DOHH2 (cell line): ENCODE results near the gene IL20RB.

Experiments
- H3F3A ChIP-seq: fragments of 200-600 bp; sonication (generic), shearing (Covaris generic); 2 replicates; pipeline ENCODE4 v1.6.0; 2016; ENCODE audit warnings: antibody characterized with exemption, mild to moderate bottlenecking; ENCODE audit not compliant: control insufficient read depth, insufficient read depth
- H3K27ac ChIP-seq: fragments of 200-600 bp; sonication (generic); 2 replicates; pipeline ENCODE4 v1.5.1; 2014; ENCODE audit warnings: low read depth, mild to moderate bottlenecking, low read length, moderate library complexity
- H3K27me3 ChIP-seq: fragments of 200-600 bp; sonication (generic); 2 replicates; pipeline ENCODE4 v1.6.1; 2014; ENCODE audit warnings: mild to moderate bottlenecking, low read length, mixed read lengths; ENCODE audit not compliant: control insufficient read depth
- H3K36me3 ChIP-seq: fragments of 200-600 bp; sonication (generic); 2 replicates; pipeline ENCODE4 v1.6.1; 2014; ENCODE audit warnings: mild to moderate bottlenecking, low read length, moderate library complexity, mixed read lengths; ENCODE audit not compliant: control insufficient read depth
- H3K4me1 ChIP-seq: fragments of 200-600 bp; sonication (generic); 2 replicates; pipeline ENCODE4 v1.6.1; 2014; ENCODE audit warnings: mild to moderate bottlenecking, low read length, mixed read lengths; ENCODE audit not compliant: control insufficient read depth
- H3K4me2 ChIP-seq: fragments of 200-600 bp; sonication (generic); 2 replicates; pipeline ENCODE4 v1.6.0; 2014; ENCODE audit warnings: mild to moderate bottlenecking, low read length, moderate library complexity
- H3K4me3 ChIP-seq: fragments of 200-600 bp; sonication (generic); 2 replicates; pipeline ENCODE4 v1.5.1; 2014; ENCODE audit warnings: mild to moderate bottlenecking, low read length, mixed read lengths
- H3K79me2 ChIP-seq: fragments of 200-600 bp; sonication (generic); 2 replicates; pipeline ENCODE4 v1.6.1; 2014; ENCODE audit warnings: mild to moderate bottlenecking, low read length, mixed read lengths; ENCODE audit not compliant: control insufficient read depth
- H3K9me2 ChIP-seq: fragments of 200-600 bp; sonication (generic); replicated peaks from 2 replicates; pipeline ENCODE4 v1.6.1; 2014; ENCODE audit warnings: mild to moderate bottlenecking, low read length, mixed read lengths; ENCODE audit not compliant: control insufficient read depth
- H3K9me3 ChIP-seq: fragments of 200-600 bp; sonication (generic); 2 replicates; pipeline ENCODE4 v1.6.1; 2014; ENCODE audit warnings: antibody characterized with exemption, low read length, mixed read lengths; ENCODE audit not compliant: control insufficient read depth, insufficient read depth
- H4K20me1 ChIP-seq: fragments of 200-600 bp; sonication (generic); 2 replicates; pipeline ENCODE4 v1.6.0; 2014; ENCODE audit warnings: low read depth, mild to moderate bottlenecking, antibody characterized with exemption, low read length, moderate library complexity; ENCODE audit not compliant: control insufficient read depth, insufficient read depth
- CTCF ChIP-seq: fragments of 200-600 bp; sonication (generic); IDR thresholded peaks from one replicate; pipeline ENCODE4 v1.5.1; 2014; ENCODE audit warnings: antibody characterized with exemption, mild to moderate bottlenecking, low read depth, low read length; ENCODE audit not compliant: poor library complexity, severe bottlenecking
- EZH2phosphoT487 ChIP-seq: fragments of 200-600 bp; sonication (generic); IDR thresholded peaks from 2 replicates; pipeline ENCODE4 v1.6.1; 2017; ENCODE audit warnings: borderline replicate concordance, mild to moderate bottlenecking, antibody characterized with exemption, low read length, moderate library complexity, mixed read lengths

Gene IL20RB

GRCh38 chr3:136931606-136932005 is 26.2 kb upstream of the IL20RB start:
- Histone ChIP-seq H3K27me3 (no peaks in the 10 kb centered on the region), H4K20me1 (no peaks in the 10 kb centered on the region), H3K36me3 (peaks cover 26% of the 10 kb centered on the region), H3K79me2 (peaks cover 44% of the 10 kb centered on the region), H3K4me3 (no peak overlapping the region), H3F3A (peaks cover 10% of the 10 kb centered on the region), H3K9me2 (no peaks in the 10 kb centered on the region), H3K9me3 (peaks cover 2% of the 10 kb centered on the region; the same call in 1 of the 2 replicates), H3K4me1 (peaks cover 44% of the 10 kb centered on the region), H3K27ac (no peak overlapping the region), H3K4me2 (peak overlapping the region; percentile 25)
- no peak for TF ChIP-seq CTCF
- TF ChIP-seq EZH2phosphoT487 = no peak

- Histone ChIP-seq H4K20me1 (no peaks in the 10 kb centered on the region), H3K36me3 (peaks cover 33% of the 10 kb centered on the region), H3K9me3 (peaks cover 10% of the 10 kb centered on the region), H3K79me2 (peaks cover 45% of the 10 kb centered on the region), H3F3A (peaks cover 10% of the 10 kb centered on the region), H3K4me1 (peaks cover 48% of the 10 kb centered on the region), H3K27ac (peak overlapping the region; percentile 67), H3K4me3 (0 out of 2 replicates have a peak overlapping the region, but pooled peaks have one; percentile 18), H3K9me2 (no peaks in the 10 kb centered on the region), H3K27me3 (no peaks in the 10 kb centered on the region), H3K4me2 (peak overlapping the region; percentile 48)
- TF ChIP-seq CTCF (no peak), EZH2phosphoT487 (no peak)
Measured at GRCh38 chr3:136932523-136932922, 25.3 kb upstream of the IL20RB start.

GRCh38 chr3:136932978-136933772 is 24.6 kb upstream of the IL20RB start:
- H3K4me1 ChIP-seq = peaks cover 55% of the 10 kb centered on the region
- H3F3A ChIP-seq = peaks cover 10% of the 10 kb centered on the region
- H3K27ac ChIP-seq = peak overlapping the region; percentile 67
- no peaks in the 10 kb centered on the region for H3K9me2 ChIP-seq
- H3K36me3 ChIP-seq = peaks cover 26% of the 10 kb centered on the region
- peaks cover 10% of the 10 kb centered on the region for H3K9me3 ChIP-seq
- H3K27me3 ChIP-seq = no peaks in the 10 kb centered on the region
- peak overlapping the region; percentile 30; the same call in 1 of the 2 replicates for H3K4me3 ChIP-seq
- TF ChIP-seq CTCF (no peak), EZH2phosphoT487 (no peak)
- peak overlapping the region; percentile 48 for H3K4me2 ChIP-seq
- peaks cover 47% of the 10 kb centered on the region for H3K79me2 ChIP-seq
- H4K20me1 ChIP-seq = no peaks in the 10 kb centered on the region; the same call in 1 of the 2 replicates
